Retinal pigment epithelial cell (primary cell): ENCODE measurements around the gene TNFSF11.

Experiments
- DNase-seq: peaks from one replicate; pipeline ENCODE4 v3.0.0-alpha.2; 2010; ENCODE audit warnings: low read depth
- H3K4me3 ChIP-seq: 2 replicates; pipeline ENCODE4 v1.5.1; 2011; ENCODE audit warnings: mild to moderate bottlenecking, low read length, control low read depth, moderate library complexity
- TF ChIP-seq, protein P1 (sequence below): conservative IDR thresholded peaks from 2 replicates; pipeline ENCODE4 v1.5.1; 2011; ENCODE audit warnings: low read depth, low read length, control low read depth, inconsistent platforms

Gene TNFSF11, protein sequence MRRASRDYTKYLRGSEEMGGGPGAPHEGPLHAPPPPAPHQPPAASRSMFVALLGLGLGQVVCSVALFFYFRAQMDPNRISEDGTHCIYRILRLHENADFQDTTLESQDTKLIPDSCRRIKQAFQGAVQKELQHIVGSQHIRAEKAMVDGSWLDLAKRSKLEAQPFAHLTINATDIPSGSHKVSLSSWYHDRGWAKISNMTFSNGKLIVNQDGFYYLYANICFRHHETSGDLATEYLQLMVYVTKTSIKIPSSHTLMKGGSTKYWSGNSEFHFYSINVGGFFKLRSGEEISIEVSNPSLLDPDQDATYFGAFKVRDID

DNA sequence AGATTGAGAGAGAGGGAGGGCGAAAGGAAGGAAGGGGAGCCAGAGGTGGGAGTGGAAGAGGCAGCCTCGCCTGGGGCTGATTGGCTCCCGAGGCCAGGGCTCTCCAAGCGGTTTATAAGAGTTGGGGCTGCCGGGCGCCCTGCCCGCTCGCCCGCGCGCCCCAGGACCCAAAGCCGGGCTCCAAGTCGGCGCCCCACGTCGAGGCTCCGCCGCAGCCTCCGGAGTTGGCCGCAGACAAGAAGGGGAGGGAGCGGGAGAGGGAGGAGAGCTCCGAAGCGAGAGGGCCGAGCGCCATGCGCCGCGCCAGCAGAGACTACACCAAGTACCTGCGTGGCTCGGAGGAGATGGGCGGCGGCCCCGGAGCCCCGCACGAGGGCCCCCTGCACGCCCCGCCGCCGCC is at the start of gene TNFSF11:
Gene TNFSF11 (plus strand): TSS at position 142 of the 400 bp plus-strand sequence. CDS start 152 bp downstream, at position 294.
- TF ChIP-seq, protein P1, sequence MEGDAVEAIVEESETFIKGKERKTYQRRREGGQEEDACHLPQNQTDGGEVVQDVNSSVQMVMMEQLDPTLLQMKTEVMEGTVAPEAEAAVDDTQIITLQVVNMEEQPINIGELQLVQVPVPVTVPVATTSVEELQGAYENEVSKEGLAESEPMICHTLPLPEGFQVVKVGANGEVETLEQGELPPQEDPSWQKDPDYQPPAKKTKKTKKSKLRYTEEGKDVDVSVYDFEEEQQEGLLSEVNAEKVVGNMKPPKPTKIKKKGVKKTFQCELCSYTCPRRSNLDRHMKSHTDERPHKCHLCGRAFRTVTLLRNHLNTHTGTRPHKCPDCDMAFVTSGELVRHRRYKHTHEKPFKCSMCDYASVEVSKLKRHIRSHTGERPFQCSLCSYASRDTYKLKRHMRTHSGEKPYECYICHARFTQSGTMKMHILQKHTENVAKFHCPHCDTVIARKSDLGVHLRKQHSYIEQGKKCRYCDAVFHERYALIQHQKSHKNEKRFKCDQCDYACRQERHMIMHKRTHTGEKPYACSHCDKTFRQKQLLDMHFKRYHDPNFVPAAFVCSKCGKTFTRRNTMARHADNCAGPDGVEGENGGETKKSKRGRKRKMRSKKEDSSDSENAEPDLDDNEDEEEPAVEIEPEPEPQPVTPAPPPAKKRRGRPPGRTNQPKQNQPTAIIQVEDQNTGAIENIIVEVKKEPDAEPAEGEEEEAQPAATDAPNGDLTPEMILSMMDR = no peak
- no peak within 1 kb of the TSS for H3K4me3 ChIP-seq
- no peak for DNase-seq

DNA sequence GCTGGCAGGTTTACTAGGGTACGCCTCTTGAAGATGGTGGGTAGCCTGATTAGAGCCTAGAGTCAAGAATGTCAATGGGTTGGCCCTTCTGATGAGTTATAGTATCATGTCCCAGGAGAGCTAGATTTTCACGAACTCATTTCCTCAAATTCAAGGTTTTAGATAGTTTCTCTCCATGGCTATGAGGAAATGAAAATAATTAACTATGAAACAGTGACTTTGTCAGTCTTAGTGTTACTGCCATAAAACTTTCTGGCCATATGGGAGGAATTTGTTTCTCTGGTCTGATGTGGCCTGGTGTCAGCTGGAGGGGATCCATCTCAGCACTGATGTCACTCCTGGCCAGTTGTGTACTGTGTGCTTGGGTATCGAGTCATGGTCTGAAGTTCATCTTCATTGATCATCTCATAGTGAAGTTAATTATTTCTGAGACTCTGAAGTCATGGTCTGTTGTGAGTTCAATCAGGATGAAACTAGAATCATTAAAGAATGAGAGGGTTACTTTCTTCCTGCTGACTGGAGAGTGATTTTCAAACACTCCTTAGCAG is 49.4 kb upstream of the TNFSF11 start:
- TF ChIP-seq, protein P1 = no peak
- no peak for DNase-seq
- H3K4me3 ChIP-seq = no peak overlapping the region

DNA sequence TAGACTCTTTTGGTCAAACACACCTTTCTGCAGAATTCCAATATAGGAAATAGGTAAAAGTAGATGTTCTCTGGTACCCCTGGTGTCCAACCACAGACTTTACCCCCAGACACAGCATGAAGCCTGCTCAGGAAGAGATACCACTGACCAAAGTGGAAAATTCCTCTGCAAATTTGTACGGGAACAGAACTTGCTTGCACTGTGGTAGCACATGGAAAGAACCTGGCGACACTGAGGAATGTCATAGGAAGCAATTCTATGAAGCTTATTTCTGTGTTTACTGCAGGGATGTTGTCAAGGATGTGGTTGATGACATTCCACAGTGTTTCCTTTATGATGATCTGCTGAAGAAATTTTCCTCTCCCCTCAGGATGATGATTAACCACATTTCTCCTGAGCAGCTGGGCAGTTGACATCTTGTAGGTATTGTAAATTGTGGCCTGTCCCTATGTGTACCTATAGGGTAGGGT is 48.9 kb upstream of the TNFSF11 start:
- no peak for DNase-seq
- no peak overlapping the region for H3K4me3 ChIP-seq
- TF ChIP-seq, protein P1 = no peak

DNA sequence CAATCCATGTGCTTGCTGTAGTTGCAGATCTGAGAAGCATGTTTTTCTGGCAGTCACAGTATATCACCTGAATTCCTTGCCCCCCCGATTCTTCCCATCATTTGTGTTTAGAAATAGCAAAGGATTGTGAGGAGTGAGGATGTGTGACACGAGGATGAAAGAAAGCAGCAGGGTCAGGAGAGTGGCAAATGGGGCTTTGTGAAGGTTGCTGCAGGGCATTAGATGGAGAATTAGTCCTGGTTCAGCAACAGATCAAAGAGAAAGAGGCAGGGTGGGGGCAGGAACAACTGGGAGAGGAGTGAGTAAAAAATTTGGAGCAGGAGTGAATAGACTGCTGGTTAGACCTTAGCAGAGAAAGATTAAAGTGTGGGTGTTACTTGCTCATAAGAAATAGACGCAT is 47.7 kb upstream of the TNFSF11 start:
- no peak overlapping the region for H3K4me3 ChIP-seq
- TF ChIP-seq, protein P1 = no peak
- no peak for DNase-seq

DNA sequence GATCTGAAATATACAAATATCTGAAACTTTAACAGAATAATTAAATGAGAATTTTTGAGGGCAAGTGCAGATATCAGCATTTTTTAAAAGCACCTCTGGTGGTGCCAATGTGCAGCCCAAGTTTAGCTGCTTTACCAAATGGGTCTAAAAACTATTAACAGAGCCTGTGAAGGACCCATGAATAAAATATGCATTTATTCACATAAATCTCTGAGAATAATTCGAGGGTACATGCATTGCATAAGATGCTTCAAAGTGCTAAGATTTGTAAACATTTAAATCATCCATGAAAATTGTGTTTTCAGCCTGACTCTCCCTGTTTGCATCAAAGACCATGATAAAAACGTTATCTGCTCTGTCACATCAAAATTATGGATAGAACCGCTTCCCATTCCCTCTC is 47.1 kb upstream of the TNFSF11 start:
- TF ChIP-seq, protein P1 = no peak
- no peak for DNase-seq
- no peak overlapping the region for H3K4me3 ChIP-seq

DNA sequence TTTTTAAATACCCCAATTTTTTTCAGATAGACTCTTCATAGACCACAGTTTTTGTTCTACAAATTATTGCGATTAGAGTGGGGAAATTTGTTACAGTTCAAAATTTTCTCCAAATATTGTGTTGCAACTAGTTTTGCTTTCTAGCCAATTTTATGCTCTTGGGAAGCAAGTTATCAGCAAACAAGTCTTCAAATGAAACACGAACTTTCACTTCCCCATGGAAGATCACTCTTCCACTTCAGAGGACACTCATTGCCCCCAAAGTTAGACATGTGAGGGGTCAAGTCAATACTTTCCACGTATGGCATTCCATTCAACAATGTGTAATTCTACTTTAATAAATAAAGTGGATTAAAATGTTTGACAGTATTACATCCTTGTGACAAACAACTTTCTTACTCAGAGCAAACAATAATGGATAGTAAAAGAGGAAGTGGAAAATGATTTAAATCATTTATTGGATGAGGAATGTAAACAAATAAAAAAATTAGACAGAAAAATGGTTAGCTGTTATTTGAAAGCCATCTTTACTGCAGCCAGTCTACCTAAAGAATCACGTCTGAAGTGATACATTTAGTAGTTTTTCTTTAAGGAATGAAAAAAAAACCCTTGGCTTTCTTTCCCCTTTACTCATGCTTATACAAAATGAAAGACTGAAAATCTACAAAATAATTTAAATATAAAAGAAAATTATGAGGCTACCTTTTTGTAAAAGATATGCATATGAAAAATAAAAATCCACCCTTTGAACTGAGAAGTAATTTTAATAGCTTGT is 41.2 kb upstream of the TNFSF11 start:
- no peak overlapping the region for H3K4me3 ChIP-seq
- no peak for DNase-seq
- TF ChIP-seq, protein P1 = no peak
